WI38 (cell line): Measurements from ENCODE around the gene PTPRT.

Source experiments
- H3K4me3 ChIP-seq: 2 replicates; pipeline ENCODE4 v1.5.1; 2011; ENCODE audit warnings: low read depth, mild to moderate bottlenecking, control low read depth, low read length
- CTCF ChIP-seq: IDR thresholded peaks from 2 replicates; pipeline ENCODE4 v1.5.1; 2012; ENCODE audit warnings: low read depth, mild to moderate bottlenecking, control low read depth, low read length

The PTPRT gene

GRCh38 chr20:43220612-43221011, 30.9 kb upstream of the PTPRT start:
- no peak overlapping the region for H3K4me3 ChIP-seq
- no peak for TF ChIP-seq CTCF

- H3K4me3 ChIP-seq = no peak overlapping the region
- no peak for TF ChIP-seq CTCF
Observed at GRCh38 chr20:43210901-43211300, 21.2 kb upstream of the PTPRT start.

GRCh38 chr20:43209831-43210230, 20.1 kb upstream of the PTPRT start:
- H3K4me3 ChIP-seq = no peak overlapping the region
- no peak for TF ChIP-seq CTCF

GRCh38 chr20:43205699-43206098, 16.0 kb upstream of the PTPRT start:
- no peak for TF ChIP-seq CTCF
- no peak overlapping the region for H3K4me3 ChIP-seq

- no peak for TF ChIP-seq CTCF
- no peak overlapping the region for H3K4me3 ChIP-seq
Observed at GRCh38 chr20:43202100-43202499, 12.4 kb upstream of the PTPRT start.

GRCh38 chr20:43198607-43199006, 8.9 kb upstream of the PTPRT start:
- no peak for TF ChIP-seq CTCF
- H3K4me3 ChIP-seq = no peak overlapping the region

- no peak overlapping the region for H3K4me3 ChIP-seq
- TF ChIP-seq CTCF = no peak
Observed at GRCh38 chr20:43196243-43196642, 6.5 kb upstream of the PTPRT start.

- TF ChIP-seq CTCF = no peak
- no peak overlapping the region for H3K4me3 ChIP-seq
Observed at GRCh38 chr20:43194137-43194536, 4.4 kb upstream of the PTPRT start.
